ENCODE data around the gene RYR2. TPM values are rescaled to one million over a fixed set of nuclear protein-coding genes. Genes with fewer than 3 reads are reported as not detected.

Gene RYR2
- total RNA-seq, 4 donors from 2014 or later, result 0.16 to 1.4 (median 0.60) TPM

GRCh38 chr1:237180256-237180655 is 138.3 kb downstream of the RYR2 start:
- no peak for TF ChIP-seq CTCF (IDR thresholded peaks at IDR 0.05; ENCODE audit: low read depth)

- TF ChIP-seq CTCF (IDR thresholded peaks at IDR 0.05; ENCODE audit: low read depth), result no peak
Observed at GRCh38 chr1:237181743-237182317, 139.8 kb downstream of the RYR2 start.

- TF ChIP-seq CTCF (IDR thresholded peaks at IDR 0.05; ENCODE audit: low read depth), result no peak
Observed at GRCh38 chr1:237183963-237184540, 142.1 kb downstream of the RYR2 start.

GRCh38 chr1:237186675-237187074 is 144.7 kb downstream of the RYR2 start:
- TF ChIP-seq CTCF (IDR thresholded peaks at IDR 0.05; ENCODE audit: low read depth), result no peak

- no peak for TF ChIP-seq CTCF (IDR thresholded peaks at IDR 0.05; ENCODE audit: low read depth)
Observed at GRCh38 chr1:237187842-237188241, 145.9 kb downstream of the RYR2 start.

- no peak for TF ChIP-seq CTCF (IDR thresholded peaks at IDR 0.05; ENCODE audit: low read depth)
Observed at GRCh38 chr1:237191403-237191802, 149.4 kb downstream of the RYR2 start.

GRCh38 chr1:237197470-237198425 is 155.8 kb downstream of the RYR2 start:
- TF ChIP-seq CTCF (IDR thresholded peaks at IDR 0.05; ENCODE audit: low read depth), result no peak
